K562 (cell line): ENCODE results near the gene NT5DC1. TPM values are rescaled to one million over a fixed set of nuclear protein-coding genes. Genes with fewer than 3 reads are reported as not detected.
A peak's percentile ranks its signal among the peaks of the same experiment; 100 is the strongest.

ENCODE experiments used
- ATAC-seq: fragments of 200-7000 bp; cut with Tn5 transposase; 3 replicates; pipeline ENCODE4 v1.9.1; 2020; ENCODE audit warnings: moderate library complexity
- BruUV-seq: library from RNA; stranded (reverse); fragments of 400-500 nt; replicated peaks from 2 replicates; lab custom pipeline; 2021; lab: Mats Ljungman, UMichigan
- CTCF ChIA-PET: fragments of 300-600 bp; formaldehyde crosslinking; extraction: SDS; loops from one replicate; lab custom pipeline; 2021; ENCODE audit warnings: low intra/inter-chr PET ratio; lab: Yijun Ruan, JAX
- POLR2A ChIA-PET: fragments of 300-600, 350-650 bp; sonication (Branson Sonifier 250); formaldehyde crosslinking; extraction: SDS; loops from one replicate; lab custom pipeline; 2021; ENCODE audit warnings: antibody characterized with exemption, inconsistent platforms; lab: Yijun Ruan, JAX
- DNase-seq, 4 experiments: peaks; one replicate each; pipeline versions ENCODE4 v3.0.0 to v3.0.0-alpha.2; 2011 to 2018; ENCODE audit warnings: low spot score in 3 of 4, mixed read lengths in 3 of 4; ENCODE audit errors: extremely low read depth in 1 of 4
- FAIRE-seq: peaks from 2 replicates; lab custom pipeline; 2011; peaks lifted over from hg19 to GRCh38; lab: Jason Lieb, UNC
- H2AFZ ChIP-seq: 2 replicates; pipeline ENCODE4 v1.6.0; 2011; ENCODE audit warnings: low read depth, low read length, control low read depth, inconsistent platforms
- H3K27ac ChIP-seq: fragments of 200-600 bp; 3 replicates; pipeline ENCODE4 v1.8.0; 2011; ENCODE audit warnings: low read depth, mild to moderate bottlenecking, control low read depth, inconsistent platforms, low read length, moderate library complexity, mixed read lengths; ENCODE audit errors: extremely low read depth
- H3K27me3 ChIP-seq, 2 experiments: fragments of 300-600 bp in 1 of 2; 2 replicates in 1 of 2; 3 replicates in 1 of 2; pipeline versions ENCODE4 v1.6.0 to v1.8.0; 2011; ENCODE audit warnings: inconsistent platforms in 2 of 2, low read length in 2 of 2, mild to moderate bottlenecking in 1 of 2, mixed read lengths in 1 of 2, moderate library complexity in 1 of 2; ENCODE audit not compliant: control insufficient read depth in 2 of 2, insufficient read depth in 2 of 2
- H3K36me3 ChIP-seq: fragments of 300-600 bp; 3 replicates; pipeline ENCODE4 v1.8.0; 2011; ENCODE audit warnings: mild to moderate bottlenecking, low read length, inconsistent platforms; ENCODE audit not compliant: control insufficient read depth, insufficient read depth
- H3K4me1 ChIP-seq, 2 experiments: fragments of 200-600 bp in 1 of 2; replicated peaks in 1 of 2; 2 replicates in 1 of 2; 3 replicates in 1 of 2; pipeline versions ENCODE4 v1.5.1 to v1.8.0; 2011; ENCODE audit warnings: inconsistent platforms in 2 of 2, low read length in 2 of 2, mild to moderate bottlenecking in 1 of 2, mixed read lengths in 1 of 2, moderate library complexity in 1 of 2; ENCODE audit not compliant: control insufficient read depth in 2 of 2, insufficient read depth in 2 of 2
- H3K4me2 ChIP-seq: 2 replicates; pipeline ENCODE4 v1.6.1; 2011; ENCODE audit warnings: low read length, control low read depth, inconsistent platforms, mixed read lengths; ENCODE audit not compliant: insufficient read depth
- H3K4me3 ChIP-seq: fragments of 200-600 bp; sonication (generic), shearing (Covaris generic); 2 replicates; pipeline ENCODE4 v1.5.1; 2016; ENCODE audit warnings: control low read depth, inconsistent platforms
- H3K79me2 ChIP-seq: fragments of 200-600 bp; 3 replicates; pipeline ENCODE4 v1.8.0; 2011; ENCODE audit warnings: low read length, inconsistent platforms; ENCODE audit not compliant: control insufficient read depth, insufficient read depth
- H3K9ac ChIP-seq, 2 experiments: 2 replicates each; pipeline versions ENCODE4 v1.6.0 to v1.6.1; 2011; ENCODE audit warnings: low read depth in 2 of 2, low read length in 2 of 2, control low read depth in 1 of 2, inconsistent platforms in 1 of 2, mild to moderate bottlenecking in 1 of 2, mixed read lengths in 1 of 2; ENCODE audit not compliant: insufficient read depth in 1 of 2
- H3K9me1 ChIP-seq: one replicate; pipeline ENCODE4 v1.6.0; 2011; ENCODE audit warnings: inconsistent platforms, mild to moderate bottlenecking, low read length, moderate library complexity; ENCODE audit not compliant: control insufficient read depth, insufficient read depth
- H3K9me3 ChIP-seq: replicated peaks from 2 replicates; pipeline ENCODE4 v1.5.1; 2011; ENCODE audit warnings: low read depth, low read length, inconsistent platforms; ENCODE audit not compliant: control insufficient read depth, insufficient read depth
- H4K20me1 ChIP-seq: replicated peaks from 2 replicates; pipeline ENCODE4 v1.6.1; 2011; ENCODE audit warnings: low read length, inconsistent platforms, mixed read lengths; ENCODE audit not compliant: control insufficient read depth, insufficient read depth
- BRD9 ChIP-seq: fragments of 450-650 bp; IDR thresholded peaks from 2 replicates; pipeline ENCODE4 v1.6.1; 2018; ENCODE audit warnings: low read depth; ENCODE audit not compliant: partially characterized antibody
- CREM ChIP-seq: IDR thresholded peaks from 2 replicates; pipeline ENCODE4 v1.6.1; 2014; ENCODE audit warnings: antibody characterized with exemption, low read depth
- FOSL1 ChIP-seq: fragments of 200-800 bp; sonication (Bioruptor generic); conservative IDR thresholded peaks from 2 replicates; pipeline ENCODE4 v1.6.1; 2016; ENCODE audit warnings: missing genetic modification characterization, missing compliant biosample characterization
- FOXA1 ChIP-seq: fragments of 450-650 bp; IDR thresholded peaks from 2 replicates; pipeline ENCODE4 v1.6.1; 2016; ENCODE audit warnings: mild to moderate bottlenecking, borderline replicate concordance
- KLF10 ChIP-seq: fragments of 250-450 bp; sonication (Bioruptor Pico); IDR thresholded peaks from 2 replicates; pipeline ENCODE4 v1.6.1; 2021; ENCODE audit warnings: matching md5 sums
- POLR3A ChIP-seq: IDR thresholded peaks from 2 replicates; pipeline ENCODE4 v1.6.1; 2011; ENCODE audit warnings: borderline replicate concordance, mild to moderate bottlenecking, moderate library complexity; ENCODE audit not compliant: insufficient read length, insufficient read depth; ENCODE audit errors: extremely low read depth
- RBM25 ChIP-seq: fragments of 200-400 bp; formaldehyde crosslinking; IDR thresholded peaks from 2 replicates; pipeline ENCODE4 v1.6.1; 2018; ENCODE audit warnings: low read length, low read depth, moderate library complexity; ENCODE audit not compliant: severe bottlenecking
- STAT5B ChIP-seq: fragments of 250-450 bp; sonication (Bioruptor Pico); IDR thresholded peaks from 2 replicates; pipeline ENCODE4 v1.8.0; 2021; ENCODE audit warnings: mild to moderate bottlenecking, inconsistent platforms
- TSC22D4 ChIP-seq: fragments of 450-650 bp; IDR thresholded peaks from 2 replicates; pipeline ENCODE4 v1.6.1; 2016; ENCODE audit warnings: missing genetic modification characterization, missing biosample characterization, control low read depth
- ZNF263 ChIP-seq: sonication (generic); formaldehyde crosslinking; IDR thresholded peaks from 2 replicates; pipeline ENCODE4 v1.8.0; 2022; ENCODE audit warnings: mild to moderate bottlenecking, missing genetic modification reagents, borderline replicate concordance
- ZNF830 ChIP-seq: fragments of 250-450 bp; sonication (Bioruptor Pico); IDR thresholded peaks from 2 replicates; pipeline ENCODE4 v1.5.0; 2021; ENCODE audit warnings: mild to moderate bottlenecking
- WGBS: fragments of 100-300 bp; shearing (Covaris generic); methylation state at CpG from one replicate; pipeline ENCODE4 v1.1.6; 2016; ENCODE audit warnings: low coverage, mixed read lengths; ENCODE audit not compliant: insufficient coverage; ENCODE audit errors: missing lambda C conversion rate; 5-methylcytosine and 5-hydroxymethylcytosine counted together
- in situ Hi-C: fragments of 300-500 bp; cut with MboI; formaldehyde crosslinking; loops from 4 replicates; pipeline ENCODE4 v1.15.0; 2018; ENCODE audit warnings: inconsistent platforms, mixed read lengths
- intact Hi-C: fragments of 100-400 bp; cut with micrococcal nuclease; formaldehyde crosslinking; loops from 2 replicates; pipeline ENCODE4 v1.14.2; 2022
- polyA plus RNA-seq, 8 experiments: library from polyadenylated mRNA; depleted of rRNA in 4 of 8; stranded (reverse) in 5 of 8; unstranded in 3 of 8; fragments of >200 nt; fragmentation: Nextera tagmentation in 2 of 8; fragmentation: Illumina TruSeq in 1 of 8; extraction: Ambion mirVana in 2 of 8; extraction: Trizol in 1 of 8; gene quantifications; 2 replicates each; pipeline versions ENCODE4 v1.2.1 to v1.2.3, GENCODE V29; 2011 to 2014; ENCODE audit warnings: inconsistent platforms in 1 of 8, missing spikeins in 1 of 8
- total RNA-seq, 7 experiments: library from RNA; depleted of rRNA in 6 of 7; stranded (reverse); fragments of >200 nt in 6 of 7; fragmentation: Illumina TruSeq in 2 of 7; extraction: Trizol in 2 of 7; gene quantifications; 2 replicates each; pipeline versions ENCODE4 v1.2.1 to v1.2.3, GENCODE V29; 2011 to 2021; ENCODE audit warnings: low replicate concordance in 1 of 7
- TF ChIP-seq, protein P1 (sequence below): fragments of 450-650 bp; conservative IDR thresholded peaks from 2 replicates; pipeline ENCODE4 v1.6.1; 2016; ENCODE audit warnings: missing genetic modification characterization, low read depth, mild to moderate bottlenecking, control low read depth, missing compliant biosample characterization
- TF ChIP-seq, protein P2 (sequence below): fragments of 250-450 bp; sonication (Bioruptor Pico); IDR thresholded peaks from 2 replicates; pipeline ENCODE4 v1.4.0; 2020; ENCODE audit warnings: mild to moderate bottlenecking, moderate library complexity, borderline replicate concordance
- TF ChIP-seq, protein P3 (sequence below): sonication (generic); formaldehyde crosslinking; IDR thresholded peaks from 2 replicates; pipeline ENCODE4 v1.8.1; 2022; ENCODE audit warnings: missing genetic modification reagents

The NT5DC1 gene
- total and polyA plus RNA-seq, 9 of the 15 experiments (the other 6 are each of a cell fraction or from before 2014, with no cell fraction given) = 4.9 to 28.5 (median 16.3) TPM

DNA sequence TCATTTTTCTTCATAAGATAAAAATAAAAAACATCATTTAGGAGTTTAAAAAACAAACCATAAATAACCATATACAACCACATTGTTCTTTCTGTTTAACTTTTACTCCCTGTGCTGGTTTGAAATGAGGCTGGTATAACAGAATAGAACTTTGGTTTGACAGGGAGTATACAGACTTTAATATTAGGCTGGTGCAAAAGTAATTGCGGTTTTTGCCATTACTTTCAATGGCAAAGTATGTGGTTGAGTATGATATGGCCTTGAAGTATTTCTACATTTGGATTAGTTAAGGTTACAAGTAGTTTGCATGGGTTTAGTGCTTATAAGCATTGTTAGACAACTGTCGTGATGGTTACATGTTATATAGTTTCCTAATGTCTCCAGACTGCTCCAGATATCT, 54.2 kb downstream of the NT5DC1 start (continued):
- TF ChIP-seq, protein P1, sequence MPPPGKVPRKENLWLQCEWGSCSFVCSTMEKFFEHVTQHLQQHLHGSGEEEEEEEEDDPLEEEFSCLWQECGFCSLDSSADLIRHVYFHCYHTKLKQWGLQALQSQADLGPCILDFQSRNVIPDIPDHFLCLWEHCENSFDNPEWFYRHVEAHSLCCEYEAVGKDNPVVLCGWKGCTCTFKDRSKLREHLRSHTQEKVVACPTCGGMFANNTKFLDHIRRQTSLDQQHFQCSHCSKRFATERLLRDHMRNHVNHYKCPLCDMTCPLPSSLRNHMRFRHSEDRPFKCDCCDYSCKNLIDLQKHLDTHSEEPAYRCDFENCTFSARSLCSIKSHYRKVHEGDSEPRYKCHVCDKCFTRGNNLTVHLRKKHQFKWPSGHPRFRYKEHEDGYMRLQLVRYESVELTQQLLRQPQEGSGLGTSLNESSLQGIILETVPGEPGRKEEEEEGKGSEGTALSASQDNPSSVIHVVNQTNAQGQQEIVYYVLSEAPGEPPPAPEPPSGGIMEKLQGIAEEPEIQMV (tag) = no peak
- TF ChIP-seq TSC22D4 (tag) = no peak
- TF ChIP-seq ZNF830 (CRISPR knock-in tag) = no peak
- TF ChIP-seq KLF10 = no peak
- TF ChIP-seq RBM25 = no peak

DNA sequence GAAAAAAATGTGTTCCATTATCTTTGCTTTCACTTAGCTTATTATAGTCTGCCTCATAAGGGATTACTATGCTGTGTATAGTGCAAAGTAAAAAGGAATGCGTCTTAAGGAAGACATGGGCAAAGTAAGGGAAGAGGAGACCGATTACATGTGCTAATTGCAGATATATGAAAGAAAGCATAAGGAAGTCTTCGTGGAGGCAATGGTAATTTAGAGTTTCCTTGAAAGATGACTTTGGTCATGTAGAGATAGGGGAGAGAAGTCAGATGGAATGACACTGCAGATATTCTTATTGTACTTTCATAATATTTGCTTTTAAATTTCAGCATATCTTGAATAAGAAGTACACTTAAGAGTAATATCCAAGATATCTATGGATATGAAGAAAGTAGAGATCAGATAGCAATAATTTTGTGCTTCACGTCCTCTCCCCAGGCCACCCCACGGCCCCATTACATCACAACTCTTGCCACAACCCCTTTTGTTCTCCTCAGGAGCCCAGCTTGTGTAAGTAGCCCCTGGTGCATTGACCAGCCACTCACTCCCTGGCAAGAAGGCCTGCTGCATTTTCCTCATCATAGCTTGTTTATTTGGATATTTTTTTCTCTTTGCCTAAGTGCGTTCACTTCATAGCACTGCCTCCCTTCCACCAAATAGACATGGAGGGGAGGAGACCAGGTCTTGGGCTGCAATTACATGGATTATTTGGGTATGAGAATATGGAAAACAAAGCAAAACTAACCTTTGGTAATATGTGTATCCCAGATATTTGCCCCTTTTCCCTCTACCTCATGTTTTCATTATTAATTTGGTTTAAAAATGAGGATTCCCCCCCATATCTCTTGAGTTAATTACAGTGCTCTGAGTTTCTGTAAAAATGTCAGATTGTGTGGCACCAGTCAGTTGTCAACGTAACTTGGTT, 56.0 kb downstream of the NT5DC1 start:
- intact Hi-C loops (no loop called here), in situ Hi-C loops (no loop called here)
- FAIRE-seq (no peak), DNase-seq (peak in 3 of 4 experiments; percentile 19 to 68 (median 48)), ATAC-seq (peak; percentile 80)
- H3K27ac ChIP-seq = peak overlapping the region; percentile 79
- no peak overlapping the region for H3K4me3 ChIP-seq
- no peaks in the 10 kb centered on the region for H3K9me3 ChIP-seq
- H3K27me3 ChIP-seq = no peaks in the 10 kb centered on the region
- peak overlapping the region; percentile 86 for H2AFZ ChIP-seq
- H3K4me2 ChIP-seq = peak overlapping the region; percentile 61
- no peaks in the 10 kb centered on the region for H3K36me3 ChIP-seq
- ChIA-PET CTCF (no interaction called here), POLR2A (interaction anchor here (1.0 to 1.2 kb wide), 5 partner anchors 12 to 95 kb away, joined by 3 to 4 read pairs (median 3); no protein-coding TSS in a partner anchor)
- H4K20me1 ChIP-seq = no peaks in the 10 kb centered on the region
- peak overlapping the region in 1 of 2 experiments; percentile 57; a peak in 3 of 4 replicates for H3K9ac ChIP-seq
- H3K9me1 ChIP-seq = no peaks in the 10 kb centered on the region
- 11% methylated on average over 7 of the region's 7 CpGs for WGBS
- no peaks in the 10 kb centered on the region for H3K79me2 ChIP-seq
- BruUV-seq = no TSS peak
- peaks cover 0 to 16% of the 10 kb centered on the region in 2 experiments; a peak in 3 of 5 replicates for H3K4me1 ChIP-seq
- TF ChIP-seq STAT5B = no peak
- TF ChIP-seq FOSL1 (tag) = no peak
- TF ChIP-seq, protein P2, sequence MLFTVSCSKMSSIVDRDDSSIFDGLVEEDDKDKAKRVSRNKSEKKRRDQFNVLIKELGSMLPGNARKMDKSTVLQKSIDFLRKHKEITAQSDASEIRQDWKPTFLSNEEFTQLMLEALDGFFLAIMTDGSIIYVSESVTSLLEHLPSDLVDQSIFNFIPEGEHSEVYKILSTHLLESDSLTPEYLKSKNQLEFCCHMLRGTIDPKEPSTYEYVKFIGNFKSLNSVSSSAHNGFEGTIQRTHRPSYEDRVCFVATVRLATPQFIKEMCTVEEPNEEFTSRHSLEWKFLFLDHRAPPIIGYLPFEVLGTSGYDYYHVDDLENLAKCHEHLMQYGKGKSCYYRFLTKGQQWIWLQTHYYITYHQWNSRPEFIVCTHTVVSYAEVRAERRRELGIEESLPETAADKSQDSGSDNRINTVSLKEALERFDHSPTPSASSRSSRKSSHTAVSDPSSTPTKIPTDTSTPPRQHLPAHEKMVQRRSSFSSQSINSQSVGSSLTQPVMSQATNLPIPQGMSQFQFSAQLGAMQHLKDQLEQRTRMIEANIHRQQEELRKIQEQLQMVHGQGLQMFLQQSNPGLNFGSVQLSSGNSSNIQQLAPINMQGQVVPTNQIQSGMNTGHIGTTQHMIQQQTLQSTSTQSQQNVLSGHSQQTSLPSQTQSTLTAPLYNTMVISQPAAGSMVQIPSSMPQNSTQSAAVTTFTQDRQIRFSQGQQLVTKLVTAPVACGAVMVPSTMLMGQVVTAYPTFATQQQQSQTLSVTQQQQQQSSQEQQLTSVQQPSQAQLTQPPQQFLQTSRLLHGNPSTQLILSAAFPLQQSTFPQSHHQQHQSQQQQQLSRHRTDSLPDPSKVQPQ (CRISPR knock-in tag) = no peak
- no peak for TF ChIP-seq FOXA1
- TF ChIP-seq CREM = no peak
- TF ChIP-seq BRD9 = peak; percentile 63
- TF ChIP-seq POLR3A = no peak
- TF ChIP-seq, protein P3, sequence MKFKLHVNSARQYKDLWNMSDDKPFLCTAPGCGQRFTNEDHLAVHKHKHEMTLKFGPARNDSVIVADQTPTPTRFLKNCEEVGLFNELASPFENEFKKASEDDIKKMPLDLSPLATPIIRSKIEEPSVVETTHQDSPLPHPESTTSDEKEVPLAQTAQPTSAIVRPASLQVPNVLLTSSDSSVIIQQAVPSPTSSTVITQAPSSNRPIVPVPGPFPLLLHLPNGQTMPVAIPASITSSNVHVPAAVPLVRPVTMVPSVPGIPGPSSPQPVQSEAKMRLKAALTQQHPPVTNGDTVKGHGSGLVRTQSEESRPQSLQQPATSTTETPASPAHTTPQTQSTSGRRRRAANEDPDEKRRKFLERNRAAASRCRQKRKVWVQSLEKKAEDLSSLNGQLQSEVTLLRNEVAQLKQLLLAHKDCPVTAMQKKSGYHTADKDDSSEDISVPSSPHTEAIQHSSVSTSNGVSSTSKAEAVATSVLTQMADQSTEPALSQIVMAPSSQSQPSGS (CRISPR knock-in tag) = no peak
- TF ChIP-seq ZNF263 (CRISPR knock-in tag) = no peak
